Measurements from ENCODE around the gene HORMAD1. TPM values are rescaled to one million over a fixed set of nuclear protein-coding genes. Genes with fewer than 3 reads are reported as not detected.

HORMAD1 gene
- total RNA-seq, 1 donor = 0.36 TPM

DNA sequence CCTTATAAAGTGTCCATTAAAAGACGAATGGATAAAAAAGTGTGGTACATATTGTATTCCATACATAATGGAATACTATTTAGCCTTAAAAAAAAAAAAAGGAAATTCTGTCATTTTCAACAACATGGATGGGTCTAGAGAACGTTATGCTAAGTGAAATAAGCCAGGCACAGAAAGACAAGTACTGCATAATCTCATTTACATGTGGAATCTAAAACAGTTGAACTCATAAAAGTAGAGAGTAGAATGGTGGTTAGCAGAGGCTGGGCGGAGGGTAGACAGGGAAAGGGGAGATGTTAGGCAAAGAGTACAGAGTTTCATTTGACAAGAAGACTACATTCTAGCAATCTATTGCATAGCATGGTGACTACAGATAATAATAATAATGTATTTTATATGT, 42.3 kb upstream of the HORMAD1 start:
- Histone ChIP-seq H2AFZ (ENCODE audit: low read length) (no peak overlapping the region), H3K4me1 (ENCODE audit: insufficient read depth, low read length) (peaks cover 11% of the 10 kb centered on the region), H3K79me2 (ENCODE audit: insufficient read depth, low read length) (no peaks in the 10 kb centered on the region), H3K27me3 (ENCODE audit: insufficient read depth, low read length) (no peaks in the 10 kb centered on the region), H3K9me3 (ENCODE audit: low read depth, low read length) (no peaks in the 10 kb centered on the region), H3K4me3 (ENCODE audit: insufficient read depth, low read length) (no peak overlapping the region), H3K36me3 (ENCODE audit: insufficient read depth, low read length) (no peaks in the 10 kb centered on the region), H3K4me2 (ENCODE audit: insufficient read depth, low read length) (no peak overlapping the region), H3K27ac (ENCODE audit: low read depth, low read length) (no peak overlapping the region), H4K20me1 (ENCODE audit: insufficient read depth, low read length) (no peaks in the 10 kb centered on the region)
- DNase-seq (ENCODE audit: insufficient read length, low spot score, missing footprints) = no peak
- TF ChIP-seq, protein P1, sequence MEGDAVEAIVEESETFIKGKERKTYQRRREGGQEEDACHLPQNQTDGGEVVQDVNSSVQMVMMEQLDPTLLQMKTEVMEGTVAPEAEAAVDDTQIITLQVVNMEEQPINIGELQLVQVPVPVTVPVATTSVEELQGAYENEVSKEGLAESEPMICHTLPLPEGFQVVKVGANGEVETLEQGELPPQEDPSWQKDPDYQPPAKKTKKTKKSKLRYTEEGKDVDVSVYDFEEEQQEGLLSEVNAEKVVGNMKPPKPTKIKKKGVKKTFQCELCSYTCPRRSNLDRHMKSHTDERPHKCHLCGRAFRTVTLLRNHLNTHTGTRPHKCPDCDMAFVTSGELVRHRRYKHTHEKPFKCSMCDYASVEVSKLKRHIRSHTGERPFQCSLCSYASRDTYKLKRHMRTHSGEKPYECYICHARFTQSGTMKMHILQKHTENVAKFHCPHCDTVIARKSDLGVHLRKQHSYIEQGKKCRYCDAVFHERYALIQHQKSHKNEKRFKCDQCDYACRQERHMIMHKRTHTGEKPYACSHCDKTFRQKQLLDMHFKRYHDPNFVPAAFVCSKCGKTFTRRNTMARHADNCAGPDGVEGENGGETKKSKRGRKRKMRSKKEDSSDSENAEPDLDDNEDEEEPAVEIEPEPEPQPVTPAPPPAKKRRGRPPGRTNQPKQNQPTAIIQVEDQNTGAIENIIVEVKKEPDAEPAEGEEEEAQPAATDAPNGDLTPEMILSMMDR (IDR thresholded peaks at IDR 0.05; ENCODE audit: extremely low read depth, low read depth, low read length) = no peak

DNA sequence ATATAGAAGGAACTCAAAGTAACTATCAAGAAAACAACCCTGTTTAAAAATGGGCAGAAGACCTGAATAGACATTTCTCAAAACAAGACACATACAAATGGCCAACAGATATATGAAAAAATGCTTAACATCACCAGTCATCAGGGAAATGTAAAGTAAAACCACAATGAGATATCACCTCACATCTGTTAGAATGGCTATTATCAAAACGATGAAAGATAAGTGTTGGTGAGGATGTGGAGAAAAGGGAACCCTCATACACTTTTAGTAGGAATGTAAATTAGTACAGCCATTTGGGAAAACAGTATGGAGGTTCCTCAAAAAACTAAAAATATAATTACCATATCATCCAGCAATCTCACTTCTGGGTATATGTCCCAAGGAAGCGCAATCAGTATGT, 41.9 kb upstream of the HORMAD1 start:
- Histone ChIP-seq H3K9me3 (ENCODE audit: low read depth, low read length) (no peaks in the 10 kb centered on the region), H3K4me2 (ENCODE audit: insufficient read depth, low read length) (no peak overlapping the region), H3K4me3 (ENCODE audit: insufficient read depth, low read length) (no peak overlapping the region), H3K36me3 (ENCODE audit: insufficient read depth, low read length) (no peaks in the 10 kb centered on the region), H3K4me1 (ENCODE audit: insufficient read depth, low read length) (peaks cover 11% of the 10 kb centered on the region), H3K79me2 (ENCODE audit: insufficient read depth, low read length) (no peaks in the 10 kb centered on the region), H2AFZ (ENCODE audit: low read length) (no peak overlapping the region), H4K20me1 (ENCODE audit: insufficient read depth, low read length) (no peaks in the 10 kb centered on the region), H3K27me3 (ENCODE audit: insufficient read depth, low read length) (no peaks in the 10 kb centered on the region), H3K27ac (ENCODE audit: low read depth, low read length) (no peak overlapping the region)
- TF ChIP-seq, protein P1 (IDR thresholded peaks at IDR 0.05; ENCODE audit: extremely low read depth, low read depth, low read length) = no peak
- no peak for DNase-seq (ENCODE audit: insufficient read length, low spot score, missing footprints)

DNA sequence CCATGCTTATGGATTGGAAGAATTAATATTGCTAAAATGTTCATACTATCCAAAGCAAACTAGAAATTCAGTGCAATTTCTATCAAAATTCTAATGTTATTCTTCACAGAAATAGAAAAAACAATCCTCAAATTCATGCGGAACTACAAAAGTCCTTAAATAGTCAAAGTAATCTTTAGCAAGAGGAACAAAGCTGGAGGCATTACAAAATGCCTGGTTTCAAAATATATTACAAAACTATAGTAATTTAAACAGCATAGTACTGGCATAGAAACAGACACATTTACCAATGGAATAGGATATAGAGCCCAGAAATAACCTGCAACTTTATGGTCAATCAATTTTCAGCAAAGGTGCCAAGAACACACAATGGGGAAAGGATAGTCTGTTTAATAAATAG, 41.1 kb upstream of the HORMAD1 start:
- TF ChIP-seq, protein P1 (IDR thresholded peaks at IDR 0.05; ENCODE audit: extremely low read depth, low read depth, low read length) = no peak
- Histone ChIP-seq H3K4me3 (ENCODE audit: insufficient read depth, low read length) (no peak overlapping the region), H3K27ac (ENCODE audit: low read depth, low read length) (no peak overlapping the region), H3K4me2 (ENCODE audit: insufficient read depth, low read length) (no peak overlapping the region), H3K79me2 (ENCODE audit: insufficient read depth, low read length) (no peaks in the 10 kb centered on the region), H4K20me1 (ENCODE audit: insufficient read depth, low read length) (no peaks in the 10 kb centered on the region), H3K4me1 (ENCODE audit: insufficient read depth, low read length) (peaks cover 11% of the 10 kb centered on the region), H3K36me3 (ENCODE audit: insufficient read depth, low read length) (no peaks in the 10 kb centered on the region), H2AFZ (ENCODE audit: low read length) (no peak overlapping the region), H3K9me3 (ENCODE audit: low read depth, low read length) (no peaks in the 10 kb centered on the region), H3K27me3 (ENCODE audit: insufficient read depth, low read length) (no peaks in the 10 kb centered on the region)
- no peak for DNase-seq (ENCODE audit: insufficient read length, low spot score, missing footprints)

DNA sequence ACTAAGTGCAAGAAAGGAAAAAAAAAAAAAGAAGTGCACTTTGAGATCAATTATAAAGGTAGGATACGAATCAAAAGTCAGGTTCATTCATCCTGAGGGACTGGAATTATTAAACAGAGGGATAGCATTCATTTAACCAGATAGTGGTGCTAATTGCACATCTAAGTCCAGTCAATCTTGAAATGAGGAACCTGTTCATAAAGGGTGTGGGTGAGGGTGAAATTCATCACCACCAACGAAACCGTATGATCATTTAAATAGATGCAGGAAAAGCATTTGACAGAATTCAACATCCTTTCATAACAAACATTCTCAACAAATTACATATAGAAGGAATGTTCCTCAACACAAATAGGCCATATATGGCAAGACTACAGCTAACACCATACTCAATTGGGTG, 39.3 kb upstream of the HORMAD1 start:
- Histone ChIP-seq H3K4me3 (ENCODE audit: insufficient read depth, low read length) (no peak overlapping the region), H2AFZ (ENCODE audit: low read length) (no peak overlapping the region), H3K4me1 (ENCODE audit: insufficient read depth, low read length) (peaks cover 5% of the 10 kb centered on the region), H3K27me3 (ENCODE audit: insufficient read depth, low read length) (no peaks in the 10 kb centered on the region), H3K36me3 (ENCODE audit: insufficient read depth, low read length) (no peaks in the 10 kb centered on the region), H3K4me2 (ENCODE audit: insufficient read depth, low read length) (no peak overlapping the region), H3K27ac (ENCODE audit: low read depth, low read length) (no peak overlapping the region), H3K79me2 (ENCODE audit: insufficient read depth, low read length) (no peaks in the 10 kb centered on the region), H3K9me3 (ENCODE audit: low read depth, low read length) (no peaks in the 10 kb centered on the region), H4K20me1 (ENCODE audit: insufficient read depth, low read length) (no peaks in the 10 kb centered on the region)
- no peak for DNase-seq (ENCODE audit: insufficient read length, low spot score, missing footprints)
- TF ChIP-seq, protein P1 (IDR thresholded peaks at IDR 0.05; ENCODE audit: extremely low read depth, low read depth, low read length) = no peak
